ENCODE measurements around the gene MET.

GRCh38 chr7:116728413-116728812, 56.4 kb downstream of the MET start:
- TF ChIP-seq CTCF (IDR thresholded peaks at IDR 0.05 in 2 of 3, conservative IDR thresholded peaks at IDR 0.05 in 1 of 3; ENCODE audit: control insufficient read depth in 2 of 3, extremely low read depth in 1 of 3, insufficient read depth in 1 of 3, low read depth in 3 of 3, low read length in 3 of 3): no peak
- no peak for TF ChIP-seq ATF3 (IDR thresholded peaks at IDR 0.05; ENCODE audit: borderline replicate concordance, extremely low read depth, low read depth, low read length)
- TF ChIP-seq YY1 (IDR thresholded peaks at IDR 0.05; ENCODE audit: low read depth, low read length): no peak
- TF ChIP-seq ESRRA (IDR thresholded peaks at IDR 0.05; ENCODE audit: low read length): no peak
- TF ChIP-seq POLR2A (IDR thresholded peaks at IDR 0.05; ENCODE audit: low read depth, low read length): no peak
- no peak for TF ChIP-seq ATF2 (IDR thresholded peaks at IDR 0.05; ENCODE audit: low read length)
- no peak for TF ChIP-seq POLR2AphosphoS2 (IDR thresholded peaks at IDR 0.05; ENCODE audit: low read depth, low read length)
- no peak for TF ChIP-seq CBX3 (IDR thresholded peaks at IDR 0.05; ENCODE audit: borderline replicate concordance, low read depth)
- no peak for TF ChIP-seq NFYA (IDR thresholded peaks at IDR 0.05; ENCODE audit: borderline replicate concordance, low read depth, low read length)
- no peak for TF ChIP-seq SPI1 (IDR thresholded peaks at IDR 0.05; ENCODE audit: borderline replicate concordance, insufficient read depth, low read depth, low read length)
